AG08395 (cell line): ENCODE results near the gene CAMK1D.

ENCODE experiments used
- DNase-seq: peaks from one replicate; pipeline ENCODE4 v3.0.0; 2012; ENCODE audit warnings: mixed read lengths, low spot score

CAMK1D gene

DNA sequence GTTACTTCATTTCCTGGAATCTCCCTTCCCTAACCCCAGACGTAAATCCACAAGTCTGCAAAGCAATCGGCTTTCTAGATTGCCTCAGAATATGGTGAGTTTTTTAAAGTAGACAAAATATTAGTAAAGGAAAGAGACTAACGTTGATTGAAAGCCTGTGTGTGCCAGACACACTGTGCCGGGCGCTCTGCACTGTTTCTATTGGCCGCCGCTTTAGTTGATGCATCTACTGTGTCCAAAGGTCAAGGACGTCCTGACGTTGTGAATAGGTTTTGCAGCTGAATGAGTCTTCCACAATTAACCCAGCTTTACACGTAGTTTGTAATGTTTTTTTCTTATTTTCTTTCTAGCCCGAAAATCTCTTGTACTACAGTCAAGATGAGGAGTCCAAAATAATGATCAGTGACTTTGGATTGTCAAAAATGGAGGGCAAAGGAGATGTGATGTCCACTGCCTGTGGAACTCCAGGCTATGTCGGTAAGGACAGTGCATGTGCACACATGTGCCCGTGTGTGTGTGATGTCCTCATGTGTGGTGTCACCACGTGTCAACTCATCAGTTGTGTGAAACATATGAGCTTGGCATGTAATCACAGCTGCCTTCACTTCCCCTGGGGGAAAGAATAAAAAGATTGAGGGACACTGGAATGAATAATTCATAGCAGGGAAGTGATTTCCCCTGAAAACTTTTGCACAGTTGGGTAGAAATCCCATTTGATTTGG, 420.1 kb downstream of the CAMK1D start:
- no peak for DNase-seq

DNA sequence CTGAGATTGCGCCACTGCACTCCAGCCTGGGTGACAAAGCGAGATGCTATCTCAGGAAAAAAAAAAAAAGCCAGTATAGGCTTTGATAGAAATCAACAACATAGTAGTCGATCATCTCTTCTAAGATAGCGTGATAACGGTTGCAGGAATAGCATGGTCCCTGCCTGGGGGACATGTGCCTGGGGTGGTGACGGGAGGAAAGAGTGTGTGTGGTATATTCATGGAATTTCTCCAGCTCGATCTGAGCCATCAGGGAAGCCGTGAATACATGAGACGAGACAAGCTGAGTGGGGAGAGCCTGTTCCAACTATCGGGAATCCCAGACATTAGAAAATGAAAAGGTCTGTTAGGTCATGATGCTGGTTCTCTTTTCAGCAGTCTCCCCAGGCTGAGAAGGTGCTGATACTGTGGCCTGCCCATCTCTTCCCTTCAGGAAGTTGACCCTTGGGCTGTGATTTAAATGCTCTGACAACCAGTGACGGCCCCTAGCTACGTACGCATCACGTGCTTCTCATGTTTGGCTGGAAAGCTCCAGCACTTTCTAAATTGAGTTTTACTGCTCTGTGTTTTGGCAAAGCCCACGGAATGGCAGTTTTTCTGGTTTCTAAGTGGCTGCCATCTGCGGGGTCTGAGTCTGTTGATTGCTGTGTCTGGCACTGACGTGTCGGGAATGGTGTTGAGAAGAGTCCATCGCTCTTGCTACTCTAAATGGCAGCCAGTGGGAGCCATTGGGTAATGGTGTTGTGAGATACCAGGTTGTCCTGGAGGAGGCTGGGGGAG, 422.8 kb downstream of the CAMK1D start:
- DNase-seq: no peak

DNA sequence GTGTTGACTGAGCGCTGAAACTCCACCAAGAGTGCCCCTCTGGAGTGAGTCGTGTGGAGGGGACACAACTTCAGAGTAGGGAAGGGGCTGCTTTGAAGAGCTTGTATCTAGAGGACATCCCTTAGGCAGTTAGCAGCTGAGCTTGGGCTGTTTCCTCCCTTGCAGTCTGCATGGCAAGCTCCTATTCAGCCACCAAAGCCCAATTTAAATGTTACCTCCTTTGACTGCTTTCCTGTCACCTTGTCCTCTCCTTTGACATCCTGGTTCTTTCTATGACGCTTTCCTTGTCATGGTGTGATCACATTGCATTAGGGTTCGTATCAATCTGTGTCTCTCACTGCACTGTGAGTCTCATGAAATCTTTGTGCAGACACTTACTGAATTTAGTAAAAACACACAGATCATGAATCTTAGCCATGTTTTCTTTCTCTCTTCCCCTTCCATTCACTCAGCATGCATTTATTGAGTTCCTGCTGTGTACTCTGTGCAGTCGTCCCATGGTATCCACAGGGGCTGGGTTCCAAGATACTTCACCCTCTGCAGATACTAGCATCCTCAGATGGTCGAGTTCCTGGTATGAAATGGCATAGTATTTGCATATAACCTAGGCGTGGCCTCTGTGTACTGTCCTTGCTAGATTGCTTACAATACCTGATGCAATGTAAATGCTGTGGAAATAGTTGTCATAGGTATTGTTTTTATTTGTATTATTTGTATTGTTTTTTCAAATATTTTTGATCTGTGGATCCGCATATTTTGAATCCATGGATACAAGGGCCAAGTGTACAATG, 423.6 kb downstream of the CAMK1D start:
- no peak for DNase-seq

DNA sequence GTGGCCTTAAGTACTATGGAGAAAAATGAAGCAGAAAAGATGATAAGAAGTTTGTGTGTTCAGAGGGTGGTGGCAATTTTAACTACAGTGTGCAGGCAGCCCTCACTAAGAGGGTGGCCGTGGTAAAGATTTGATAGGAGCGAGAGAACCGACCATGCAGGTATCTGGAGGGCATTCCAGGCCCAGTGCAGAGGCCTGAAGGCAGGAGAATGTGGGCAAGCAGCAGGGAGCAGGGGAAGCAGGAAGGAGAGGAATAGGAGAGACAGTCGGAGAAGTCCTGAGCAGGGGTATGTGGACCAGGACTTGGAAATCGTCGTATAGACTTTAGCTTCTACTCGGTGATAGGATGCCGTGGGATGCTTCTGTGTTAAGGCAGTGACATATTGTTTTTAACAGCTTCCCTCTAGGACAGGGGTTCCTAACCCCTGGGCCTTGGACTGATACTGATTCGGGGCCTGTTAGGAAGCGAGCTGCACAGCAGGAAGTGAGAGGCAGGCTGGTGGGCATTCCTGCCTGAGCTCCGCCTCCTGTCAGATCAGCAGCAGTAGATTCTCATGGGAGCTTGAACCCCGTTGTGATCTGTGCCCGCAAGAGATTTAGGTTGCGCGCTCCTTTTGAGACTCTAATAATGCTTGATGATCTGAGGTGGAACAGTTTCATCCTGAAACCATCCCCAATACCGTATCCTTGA, 425.0 kb downstream of the CAMK1D start:
- no peak for DNase-seq

DNA sequence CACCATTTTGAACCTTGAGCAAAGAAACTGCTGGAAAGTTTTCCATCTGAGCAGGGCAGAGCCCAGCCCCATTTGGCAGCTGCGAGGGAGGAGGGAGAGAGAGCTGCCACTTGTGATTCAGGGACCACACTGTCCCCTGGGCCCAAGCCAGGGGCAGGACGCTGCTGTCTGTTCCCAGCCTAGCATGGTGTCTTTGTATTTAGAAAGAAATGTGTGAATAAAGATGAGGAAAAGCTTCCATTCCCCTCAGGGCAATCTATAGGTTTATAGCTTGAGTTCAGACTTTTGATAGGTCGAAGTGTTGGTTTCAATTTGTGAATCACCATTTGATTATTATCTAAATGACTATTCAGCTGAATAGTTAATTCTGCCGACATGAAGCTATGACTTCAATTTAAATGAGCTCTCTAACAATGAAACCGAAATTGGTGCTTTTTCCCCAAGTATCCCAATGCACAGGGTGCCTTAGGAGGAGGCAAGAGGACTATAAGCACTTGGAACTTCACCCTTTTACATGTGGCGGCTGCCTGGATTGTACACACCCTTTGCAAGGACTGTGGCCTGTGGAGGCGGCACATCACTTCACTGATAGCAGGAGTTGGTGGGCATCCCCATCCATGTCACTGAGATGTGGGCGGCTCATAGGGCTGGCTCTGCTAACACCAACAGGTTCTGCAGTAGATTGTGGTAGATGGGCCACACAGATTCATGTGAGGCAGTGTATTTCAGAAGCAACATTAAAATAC, 428.7 kb downstream of the CAMK1D start:
- no peak for DNase-seq

DNA sequence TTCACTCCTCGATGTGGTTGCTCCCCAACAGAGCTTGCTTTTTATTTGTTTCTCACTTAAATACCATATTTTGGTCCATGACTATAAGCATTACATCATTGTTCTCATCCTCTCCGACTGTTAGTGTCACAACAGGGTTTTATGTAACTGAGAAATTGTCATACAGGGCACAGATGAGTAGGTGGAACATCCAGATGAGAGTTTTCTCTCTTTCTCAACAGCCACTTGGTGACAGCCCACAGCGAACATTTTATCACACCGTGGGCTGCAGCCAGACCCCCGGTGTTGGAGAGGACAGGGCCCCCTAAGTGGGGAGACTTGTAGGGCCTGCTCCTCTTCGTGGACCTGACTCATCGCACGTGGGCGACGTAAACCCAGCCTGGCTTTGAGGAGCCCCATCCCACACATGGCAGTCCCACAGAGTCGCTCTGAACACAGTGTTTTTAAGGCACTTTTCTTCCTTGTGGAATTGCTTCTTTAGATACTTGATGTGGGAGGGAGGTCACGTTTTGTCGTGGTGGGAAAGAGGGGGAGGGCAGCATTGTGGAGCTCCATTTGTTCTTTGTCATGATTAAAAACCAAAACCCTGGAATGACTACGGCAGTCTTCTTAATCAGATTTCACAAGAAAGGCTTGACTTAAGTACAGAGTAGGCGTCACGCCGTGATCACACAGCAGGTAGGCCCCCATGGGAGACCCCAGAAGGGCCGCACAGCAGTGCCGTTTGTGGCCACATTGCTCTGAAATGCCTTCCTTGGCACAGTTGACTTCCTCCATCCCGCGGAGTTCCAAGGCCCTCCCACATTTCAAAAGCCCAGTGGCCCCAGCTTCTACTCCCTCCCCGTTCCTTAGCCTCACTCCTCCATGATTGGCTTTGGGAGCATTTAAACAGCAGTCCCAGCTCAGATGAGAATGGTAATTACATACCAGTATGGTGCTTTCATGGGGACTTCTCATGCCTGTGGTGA, 431.6 kb downstream of the CAMK1D start:
- no peak for DNase-seq

DNA sequence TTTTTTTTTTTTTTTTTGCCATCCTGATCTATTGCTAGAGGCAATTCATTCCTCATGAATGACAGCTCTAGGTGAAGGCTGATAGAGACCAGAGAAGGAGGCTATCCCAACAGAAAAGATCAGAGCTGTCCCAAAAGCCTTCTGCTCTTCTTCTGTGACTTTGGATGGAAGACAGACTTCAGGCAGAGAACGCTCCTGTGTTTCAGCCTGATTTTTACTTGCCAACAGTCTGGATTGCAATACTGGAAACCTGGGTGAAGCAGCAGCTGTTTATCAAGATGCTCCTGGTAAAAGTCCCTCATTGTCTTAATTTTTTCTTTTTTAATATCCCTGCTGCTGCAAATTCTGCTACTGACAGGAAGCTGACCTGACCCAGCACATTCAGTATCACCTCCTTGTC, 432.6 kb downstream of the CAMK1D start:
- DNase-seq: no peak

DNA sequence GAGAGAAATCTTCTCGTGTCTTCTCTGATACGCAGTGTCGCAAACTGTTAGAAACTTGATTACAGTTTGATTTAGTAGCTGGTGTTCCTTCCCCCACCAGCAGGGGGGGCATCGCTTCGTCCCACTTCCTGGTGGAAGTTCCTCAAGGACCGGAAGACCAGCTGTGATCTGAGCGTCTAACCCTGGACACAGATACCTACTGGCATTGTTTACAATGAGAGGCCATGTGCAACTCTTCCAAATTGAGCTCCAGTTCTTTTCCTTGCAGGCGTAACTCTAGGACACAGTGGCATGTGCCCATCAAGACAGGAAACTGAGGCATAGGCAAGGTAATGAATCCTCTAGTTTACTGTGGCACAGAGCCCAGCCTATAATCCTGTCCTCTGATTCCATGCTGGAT, 433.2 kb downstream of the CAMK1D start:
- peak; percentile 50 for DNase-seq

DNA sequence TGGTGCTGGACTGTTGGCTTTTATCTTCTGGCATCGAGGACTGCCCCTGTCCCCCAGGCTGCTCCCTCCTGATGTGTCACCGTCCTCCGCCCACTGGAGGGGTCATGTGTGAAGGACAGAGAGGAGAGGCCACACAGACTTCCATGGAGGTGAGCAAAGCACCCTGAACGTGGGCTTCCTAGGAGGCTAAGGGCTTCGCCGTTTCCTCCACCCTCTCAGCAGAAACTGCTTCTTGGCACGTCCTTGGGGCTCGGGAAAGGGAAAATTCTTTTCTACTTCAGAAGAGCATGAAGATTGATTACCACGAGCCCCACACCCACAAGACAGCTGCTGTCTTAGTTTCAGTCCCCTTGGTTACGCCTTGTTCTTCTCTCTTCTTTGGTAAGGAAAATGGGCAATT, 433.9 kb downstream of the CAMK1D start:
- DNase-seq: no peak

DNA sequence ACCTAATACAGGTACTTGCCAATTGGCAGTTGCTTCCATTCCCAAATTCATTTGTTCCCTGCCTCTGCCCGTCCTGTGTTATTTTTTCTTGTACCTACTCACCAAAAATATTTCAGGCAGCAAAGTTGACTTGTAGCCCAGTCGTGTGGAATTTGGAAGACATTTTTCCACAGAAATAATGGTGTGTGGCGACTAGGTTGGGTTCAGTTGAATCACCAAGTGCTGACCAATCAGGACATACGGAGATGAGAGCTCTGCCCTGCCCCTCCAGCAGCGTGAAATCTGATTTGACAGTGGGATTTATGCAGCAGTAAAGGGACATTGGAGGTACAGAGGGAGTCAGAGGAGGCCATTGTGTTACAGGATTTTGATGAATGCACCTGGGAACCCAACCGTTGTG, 435.3 kb downstream of the CAMK1D start:
- DNase-seq: no peak

DNA sequence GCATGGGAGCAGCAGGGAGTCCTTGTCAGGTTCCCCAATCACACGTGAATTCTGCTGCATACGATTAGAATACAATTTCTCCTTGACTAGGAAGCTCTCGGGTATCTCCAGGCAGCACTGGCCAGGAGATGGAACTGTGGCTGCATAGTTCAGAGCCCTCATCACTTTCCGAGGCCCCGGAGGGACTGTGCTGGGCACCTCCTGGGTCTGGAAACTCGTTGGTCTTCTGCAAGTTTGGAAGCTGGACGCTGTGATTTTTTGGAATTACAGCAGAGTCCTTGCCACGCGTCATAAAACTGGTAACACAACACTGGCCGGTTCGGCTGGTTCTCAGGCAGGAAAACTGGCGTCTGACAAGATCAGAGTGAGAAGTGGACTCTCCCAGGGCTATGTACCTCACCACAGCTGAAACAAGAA, 436.1 kb downstream of the CAMK1D start:
- DNase-seq: no peak

DNA sequence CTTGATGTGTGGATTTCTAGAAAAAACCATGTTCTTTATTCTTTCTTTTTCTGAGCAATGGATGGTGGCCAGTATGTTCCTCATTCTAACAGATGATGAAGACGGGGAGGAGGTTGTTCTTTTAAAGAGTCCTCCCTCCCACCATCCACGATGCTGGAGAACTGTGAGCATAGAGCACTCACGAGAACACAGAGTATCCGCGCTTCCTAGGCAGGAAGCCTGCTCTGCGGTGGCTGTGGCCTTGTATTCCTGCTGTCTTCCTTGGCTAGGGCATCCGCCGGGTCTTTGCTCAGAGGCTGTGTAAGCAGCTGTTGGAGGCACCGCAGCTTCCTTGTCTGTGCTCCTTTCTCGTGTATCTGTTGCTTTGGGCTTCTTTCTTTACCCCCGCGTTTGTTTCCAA, 437.9 kb downstream of the CAMK1D start:
- no peak for DNase-seq

DNA sequence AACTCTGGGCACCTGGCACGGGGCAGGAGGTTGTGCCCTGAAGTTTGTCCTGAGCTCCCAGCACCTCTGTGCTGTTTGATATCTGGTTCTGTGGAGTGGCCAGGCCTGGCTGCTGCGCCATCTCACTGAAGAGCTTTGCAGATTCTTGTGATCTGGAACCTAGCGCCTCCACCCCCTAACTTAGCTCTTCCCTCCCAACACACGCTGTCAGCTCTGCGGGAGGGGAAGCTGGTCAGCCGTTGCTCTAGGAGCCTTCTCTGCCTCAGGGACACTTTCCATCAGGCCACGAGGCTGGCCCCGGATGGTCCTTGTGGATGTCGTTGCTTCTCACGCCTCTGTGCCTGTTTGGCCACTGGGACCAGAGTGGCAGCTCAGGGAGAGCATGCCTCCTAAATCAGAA, 438.9 kb downstream of the CAMK1D start:
- no peak for DNase-seq

DNA sequence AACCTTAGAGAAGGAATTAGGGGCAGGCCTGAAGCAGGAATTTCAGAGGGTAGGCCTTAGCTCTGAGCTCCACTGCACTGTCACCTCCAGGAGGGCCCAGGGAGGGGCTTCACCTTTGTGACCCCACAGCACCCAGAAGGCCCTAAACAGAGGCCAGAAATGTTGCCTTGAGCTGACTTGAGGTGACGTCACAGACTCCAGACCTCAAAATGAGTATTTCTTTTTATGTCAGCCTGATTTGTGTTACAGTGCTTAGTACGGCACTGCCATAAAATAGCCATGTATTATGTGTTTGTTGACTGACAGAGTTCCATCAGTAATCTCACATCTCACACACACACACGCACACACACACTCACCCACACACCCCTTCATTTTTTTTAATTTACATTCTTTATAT, 440.9 kb downstream of the CAMK1D start:
- no peak for DNase-seq

DNA sequence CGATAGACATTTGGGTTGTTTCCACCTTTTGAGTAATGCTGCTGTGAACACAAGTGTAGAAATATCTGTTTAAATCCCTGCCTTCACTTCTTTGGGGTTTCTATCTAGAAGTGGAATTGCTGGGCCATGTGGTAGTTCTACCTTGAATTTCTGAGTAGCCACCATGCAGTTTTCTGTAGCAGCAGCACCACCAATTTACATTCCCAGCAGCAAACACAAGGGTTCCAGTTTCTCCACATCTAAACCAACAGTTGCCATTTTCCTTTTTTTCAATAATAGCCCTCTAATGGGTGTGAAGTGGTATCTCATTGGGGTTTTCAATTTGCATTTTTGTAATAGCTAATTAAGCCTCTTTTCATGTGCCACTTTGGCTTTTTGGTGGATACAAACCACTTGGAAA, 442.4 kb downstream of the CAMK1D start:
- no peak for DNase-seq

DNA sequence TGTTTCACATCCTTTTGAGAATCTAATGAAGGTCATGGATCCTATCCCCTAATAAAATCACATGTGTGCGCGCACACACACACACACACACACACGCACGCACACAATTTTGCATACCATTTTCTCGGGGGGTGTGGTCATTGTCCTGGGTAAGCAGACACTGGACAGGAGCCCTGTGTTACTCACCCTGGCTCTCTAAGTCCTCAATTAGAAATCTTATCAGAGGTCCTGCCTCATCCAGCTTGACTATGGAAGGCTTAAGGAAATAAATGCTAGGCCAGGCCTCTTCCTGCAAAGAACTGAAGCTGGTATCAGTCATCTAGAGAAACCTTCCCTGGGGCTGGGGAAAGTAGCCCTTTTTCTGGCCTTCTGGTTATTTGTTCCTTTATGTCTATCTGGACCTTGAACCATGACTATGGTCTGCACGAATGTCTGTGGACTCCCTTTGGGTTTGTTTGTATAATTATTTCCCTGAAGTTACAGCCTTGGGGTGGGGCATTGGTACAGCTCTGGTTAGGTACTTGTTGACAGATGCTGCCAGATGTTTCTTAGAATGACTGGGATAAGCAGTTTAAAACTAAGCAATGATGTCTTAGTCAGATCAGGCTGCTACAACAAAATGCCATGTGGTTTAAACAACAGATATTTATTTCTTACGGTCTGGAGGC, 443.7 kb downstream of the CAMK1D start:
- no peak for DNase-seq

DNA sequence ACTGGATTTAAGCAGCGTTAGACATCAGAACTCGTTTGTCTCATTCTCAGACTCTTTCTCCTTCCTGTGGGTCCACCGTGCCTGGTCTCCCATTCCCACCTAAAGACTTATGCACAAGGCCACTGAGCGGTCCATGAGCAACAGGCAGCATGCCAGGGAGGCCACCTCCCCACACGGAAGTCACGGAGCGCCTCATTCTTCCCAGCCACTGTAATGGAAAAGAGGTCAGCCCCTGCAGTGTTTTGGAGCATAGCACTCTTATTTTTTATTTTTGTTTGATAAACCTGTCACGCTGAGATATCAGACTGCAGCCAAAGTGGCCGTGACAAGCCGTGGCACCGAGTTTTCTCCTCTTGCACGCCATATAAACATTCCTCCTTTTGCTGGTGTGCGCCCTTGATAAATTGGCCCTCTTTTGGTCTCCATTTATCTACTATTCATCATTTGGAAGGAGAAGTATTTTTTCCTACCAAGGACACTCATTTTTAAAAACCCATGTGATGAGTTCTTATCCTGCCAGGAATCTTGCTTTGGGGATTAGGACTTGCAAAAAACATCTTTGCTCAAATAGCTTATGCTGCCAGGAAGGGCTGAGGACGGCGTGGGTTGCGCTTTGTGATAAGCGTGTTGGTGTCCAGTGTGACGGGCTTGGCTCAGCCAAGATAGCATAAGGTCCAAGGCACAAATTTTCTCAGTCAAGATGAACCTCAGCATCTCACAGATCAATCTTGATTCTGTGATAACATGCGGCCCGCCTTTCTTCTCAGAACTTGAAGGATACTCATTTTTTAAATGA, 446.2 kb downstream of the CAMK1D start:
- DNase-seq: no peak

DNA sequence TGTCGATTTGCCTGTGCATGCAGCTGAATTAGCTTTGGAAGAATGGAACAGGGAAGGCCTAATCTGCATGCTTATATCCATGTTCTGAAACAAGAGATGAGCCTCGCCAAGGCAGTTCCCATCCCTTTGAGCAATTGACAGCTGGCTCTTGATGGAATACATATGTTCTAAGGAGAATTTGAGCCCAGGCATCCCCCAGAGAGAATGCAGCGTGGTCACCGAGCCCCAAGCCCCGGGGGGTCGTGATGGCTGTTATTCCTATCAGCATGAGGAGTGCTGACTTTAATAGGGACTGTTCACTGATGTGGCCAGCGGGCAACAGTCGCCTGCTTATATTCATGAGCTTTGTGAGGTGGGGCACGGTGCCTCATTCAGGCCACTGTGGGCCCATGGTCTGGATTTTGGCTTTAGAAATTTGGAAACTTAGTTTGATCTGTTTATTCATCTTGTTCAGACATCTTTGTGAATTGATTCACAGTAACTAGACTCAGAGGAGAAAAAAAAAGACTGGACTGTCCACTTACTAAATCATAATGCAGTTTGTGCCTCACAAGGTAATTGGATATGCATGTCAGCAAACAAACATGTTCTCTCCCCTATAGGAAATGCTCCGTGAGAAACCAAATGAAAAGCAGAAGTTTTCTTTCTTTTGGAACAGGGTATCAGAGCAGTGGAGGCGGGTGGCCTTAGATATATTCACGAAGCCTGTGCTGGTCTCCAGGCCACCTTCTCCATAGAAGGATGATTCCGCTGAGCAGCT, 447.2 kb downstream of the CAMK1D start:
- no peak for DNase-seq
